Adrenal gland (tissue), 5 donors: Measurements from ENCODE around the gene COPZ1.
A peak's percentile ranks its signal among the peaks of the same experiment; 100 is the strongest.

Source experiments
- POLR2A ChIP-seq, 2 donors: fragments of 450-650 bp; IDR thresholded peaks; one replicate each; pipeline ENCODE4 v1.6.1; 2017; ENCODE audit warnings: antibody characterized with exemption in 2 of 2, mild to moderate bottlenecking in 2 of 2, moderate library complexity in 1 of 2
- TF ChIP-seq, protein P1 (sequence below), 6 experiments: fragments of 450-650 bp in 4 of 6; fragments of 200-600 bp in 2 of 6; sonication (generic) in 1 of 6; IDR thresholded peaks; 1 replicate in 5 of 6; 2 replicates in 1 of 6; pipeline versions ENCODE4 v1.5.1 to v1.8.0; 2016 to 2021; ENCODE audit warnings: antibody characterized with exemption in 6 of 6, mild to moderate bottlenecking in 2 of 6, moderate library complexity in 1 of 6
- donor health status: DM: no; HTN: no; CAD: no.

DNA sequence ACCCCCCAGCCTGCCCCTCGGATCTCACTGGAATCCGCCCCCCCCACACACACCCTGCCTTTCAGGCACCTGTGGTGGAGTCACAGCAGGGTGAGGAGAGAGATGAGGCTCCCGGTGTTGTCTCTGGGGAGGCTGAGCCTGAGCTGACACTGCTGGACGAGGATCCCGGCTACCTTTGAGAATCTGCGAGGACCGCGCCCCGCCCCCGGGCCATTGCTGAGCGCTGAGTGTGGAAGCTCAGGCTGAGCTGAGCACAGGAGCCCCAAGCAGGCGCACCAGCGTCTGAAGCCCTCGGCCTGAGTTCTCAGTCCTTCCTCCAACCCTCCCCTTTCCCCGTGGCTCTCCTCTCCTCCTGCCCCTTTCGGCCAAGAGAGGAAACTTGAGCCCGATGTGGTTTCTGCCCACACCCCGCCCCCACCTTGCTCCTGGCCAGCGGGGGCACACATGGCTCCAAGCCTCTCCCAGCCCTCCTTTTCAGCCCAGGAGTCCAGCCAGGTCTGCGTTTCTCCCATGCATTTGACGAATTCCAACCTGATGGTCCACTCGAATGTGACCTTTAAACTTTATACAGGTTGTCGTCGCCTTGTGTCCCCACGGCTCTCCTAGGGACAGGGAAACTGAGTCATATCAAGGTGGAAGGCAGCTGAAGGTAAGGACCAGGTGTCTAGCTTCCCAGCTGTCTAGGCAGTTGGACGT is 24.1 kb upstream of the COPZ1 start, which contains the start of gene NFE2:
- TF ChIP-seq, protein P1, sequence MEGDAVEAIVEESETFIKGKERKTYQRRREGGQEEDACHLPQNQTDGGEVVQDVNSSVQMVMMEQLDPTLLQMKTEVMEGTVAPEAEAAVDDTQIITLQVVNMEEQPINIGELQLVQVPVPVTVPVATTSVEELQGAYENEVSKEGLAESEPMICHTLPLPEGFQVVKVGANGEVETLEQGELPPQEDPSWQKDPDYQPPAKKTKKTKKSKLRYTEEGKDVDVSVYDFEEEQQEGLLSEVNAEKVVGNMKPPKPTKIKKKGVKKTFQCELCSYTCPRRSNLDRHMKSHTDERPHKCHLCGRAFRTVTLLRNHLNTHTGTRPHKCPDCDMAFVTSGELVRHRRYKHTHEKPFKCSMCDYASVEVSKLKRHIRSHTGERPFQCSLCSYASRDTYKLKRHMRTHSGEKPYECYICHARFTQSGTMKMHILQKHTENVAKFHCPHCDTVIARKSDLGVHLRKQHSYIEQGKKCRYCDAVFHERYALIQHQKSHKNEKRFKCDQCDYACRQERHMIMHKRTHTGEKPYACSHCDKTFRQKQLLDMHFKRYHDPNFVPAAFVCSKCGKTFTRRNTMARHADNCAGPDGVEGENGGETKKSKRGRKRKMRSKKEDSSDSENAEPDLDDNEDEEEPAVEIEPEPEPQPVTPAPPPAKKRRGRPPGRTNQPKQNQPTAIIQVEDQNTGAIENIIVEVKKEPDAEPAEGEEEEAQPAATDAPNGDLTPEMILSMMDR (IDR thresholded peaks at IDR 0.05) = peak in 1 of 6 experiments; percentile 9
- TF ChIP-seq POLR2A (IDR thresholded peaks at IDR 0.05) = no peak
